ENCODE data around the gene DCP1A. TPM values are rescaled to one million over a fixed set of nuclear protein-coding genes. Genes with fewer than 3 reads are reported as not detected.

The DCP1A gene
- total RNA-seq (10 to 100 TPM; 16.2 to 19.3 (median 17.7) TPM), polyA plus RNA-seq (10 to 100 TPM in 1 of 3 donors, 1 to 10 TPM in 2; 4.8 to 11.1 (median 8.7) TPM)
- long read RNA-seq, donor 1, full-length matches to known transcripts, result 7 of 13 reads
- long read RNA-seq, donor 1, partial matches to known transcripts, result 2 of 13 reads
- long read RNA-seq, donor 1, other reads (novel, unspliced or antisense), result 4 of 13 reads
- long read RNA-seq, donor 2, full-length matches to known transcripts, result 5 of 15 reads
- long read RNA-seq, donor 2, partial matches to known transcripts, result 4 of 15 reads
- long read RNA-seq, donor 2, other reads (novel, unspliced or antisense), result 6 of 15 reads

DNA sequence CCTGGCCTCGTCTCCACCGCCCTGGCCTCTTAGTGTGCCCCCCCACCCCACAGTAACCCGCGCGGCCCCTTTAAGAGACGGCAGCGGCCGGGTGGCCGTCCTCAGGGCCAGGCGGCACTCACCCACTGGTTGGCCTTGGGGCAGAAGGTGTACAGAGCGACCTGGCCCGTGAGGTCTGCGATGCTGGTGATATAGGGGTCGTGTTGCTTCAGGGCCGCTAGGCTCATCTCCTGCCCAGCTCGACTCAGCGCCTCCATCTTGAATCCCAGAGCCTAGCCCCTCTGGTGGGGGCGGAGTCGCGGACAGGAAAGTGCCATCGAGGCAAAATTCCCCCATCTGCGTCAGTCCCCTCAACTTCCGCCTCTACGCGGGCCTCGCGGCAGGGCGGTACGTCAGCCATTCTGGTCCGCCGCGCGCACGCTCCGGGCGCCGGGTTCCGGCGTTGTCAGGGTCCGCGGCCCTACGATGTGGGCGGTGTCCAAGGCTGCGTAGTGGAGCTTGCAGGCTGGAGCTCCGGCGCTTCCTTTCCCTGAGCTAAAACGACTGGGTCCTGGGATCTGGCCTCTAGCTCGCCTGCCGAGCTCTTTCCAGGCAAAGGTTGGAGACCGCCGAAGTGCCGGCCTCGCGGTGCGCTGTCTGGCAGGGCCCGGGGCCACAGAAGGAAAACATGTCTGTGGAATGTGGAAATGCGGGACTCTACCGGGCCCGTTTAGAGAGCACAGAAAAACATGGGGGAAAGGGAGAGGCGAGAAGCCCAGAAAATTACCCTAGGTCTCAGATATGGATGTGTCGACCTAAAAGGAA lies at the start of gene DCP1A:
DCP1A (minus strand) TSS at position 283 of the 804 bp plus-strand sequence; CDS start at position 257, 26 bp downstream.
- peak; percentile 96 to 97 for DNase-seq
- Histone ChIP-seq H3K27ac (peak within 1 kb of the TSS; percentile 96), H3K4me3 (peak within 1 kb of the TSS; percentile 89), H3K27me3 (ENCODE audit: insufficient read depth in 3 of 3, low read length in 2 of 3) (no peaks in the 10 kb centered on the region), H3K9me3 (no peaks in the 10 kb centered on the region), H3K4me1 (peaks cover 23% of the 10 kb centered on the region), H3K36me3 (ENCODE audit: insufficient read depth in 1 of 2, low read depth in 1 of 2) (peaks cover 0 to 21% of the 10 kb centered on the region in 2 donors)
- intact Hi-C loops (cut with DNase I), result loop anchor here (2.0 to 10.0 kb wide), 3 partner anchors 27 to 547 kb away; partner anchors contain the start of gene SELENOK (in 2 of the 2)
- ATAC-seq, result peak; percentile 98 to 99 (median 98)
- WGBS, 3 donors, result 0 to 1% (median 0%) methylated on average over 58 to 61 of the region's 61 CpGs
- no peak for TF ChIP-seq CTCF (IDR thresholded peaks at IDR 0.05)

DNA sequence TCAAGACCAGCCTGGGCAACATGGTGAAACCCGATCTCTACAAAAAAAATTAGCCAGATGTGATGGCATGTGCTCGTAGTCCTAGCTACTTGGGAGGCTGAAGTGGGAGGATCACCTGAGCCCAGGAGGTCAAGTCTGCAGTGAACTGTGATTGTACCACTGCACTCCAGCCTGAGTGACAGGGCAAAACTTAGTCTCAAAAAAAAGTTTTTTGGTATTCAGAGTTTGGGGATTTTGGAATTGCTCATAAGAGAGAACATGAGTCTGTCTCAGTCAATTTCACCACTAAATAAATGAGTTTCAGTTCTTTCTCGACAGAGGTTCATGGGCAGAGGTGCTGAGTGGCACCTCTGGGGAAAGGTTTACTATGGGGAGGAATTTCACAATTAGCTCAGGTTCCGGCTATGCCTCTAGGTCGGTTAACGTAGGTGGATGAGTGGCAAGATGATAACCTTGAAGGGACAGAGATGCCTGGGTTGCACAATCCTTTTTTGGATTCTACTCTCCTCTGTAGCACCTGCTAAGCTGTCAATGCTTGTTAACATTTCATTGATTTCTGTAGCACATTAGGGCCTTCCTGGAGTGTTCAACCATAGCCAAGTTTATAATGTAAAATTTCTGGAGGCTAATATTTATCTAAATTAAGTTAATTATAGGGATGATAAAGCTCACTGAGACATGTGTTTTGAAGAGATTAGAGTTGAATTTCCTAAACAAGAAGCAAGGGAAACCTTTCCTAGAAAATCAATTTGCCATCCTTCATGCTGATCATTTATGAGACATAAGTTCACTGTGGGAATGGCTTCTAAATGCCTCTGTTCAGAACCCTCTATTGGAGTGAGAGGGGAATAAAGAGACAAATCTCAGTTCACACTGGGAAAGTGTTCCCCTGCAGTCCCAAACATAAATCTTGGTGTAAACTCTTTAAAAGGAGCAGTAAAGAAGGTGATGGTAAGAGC lies 37.4 kb upstream of the DCP1A start:
- Histone ChIP-seq H3K4me1 (no peaks in the 10 kb centered on the region), H3K27me3 (ENCODE audit: insufficient read depth in 3 of 3, low read length in 2 of 3) (peaks cover 0 to 7% (median 3%) of the 10 kb centered on the region in 3 donors), H3K9me3 (no peaks in the 10 kb centered on the region), H3K27ac (no peak overlapping the region), H3K4me3 (no peak overlapping the region), H3K36me3 (ENCODE audit: insufficient read depth in 1 of 2, low read depth in 1 of 2) (no peaks in the 10 kb centered on the region)
- 61 to 68% (median 63%) methylated on average over 6 of the region's 6 CpGs for WGBS, 3 donors
- intact Hi-C loops (cut with DNase I), result no loop called here
- no peak for DNase-seq
- ATAC-seq, result no peak
- no peak for TF ChIP-seq CTCF (IDR thresholded peaks at IDR 0.05)

- no peaks in the 10 kb centered on the region for H3K9me3 ChIP-seq
- DNase-seq (no peak), ATAC-seq (no peak)
- WGBS, 3 donors, result 89% methylated on average over 4 of the region's 4 CpGs
- H3K27me3 ChIP-seq (ENCODE audit: insufficient read depth in 3 of 3, low read length in 2 of 3), result peaks cover 0 to 5% (median 4%) of the 10 kb centered on the region in 3 donors
- no peak overlapping the region for H3K4me3 ChIP-seq
- no peaks in the 10 kb centered on the region for H3K36me3 ChIP-seq (ENCODE audit: insufficient read depth in 1 of 2, low read depth in 1 of 2)
- intact Hi-C loops (cut with DNase I), result no loop called here
- no peaks in the 10 kb centered on the region for H3K4me1 ChIP-seq
- no peak overlapping the region for H3K27ac ChIP-seq
- no peak for TF ChIP-seq CTCF (IDR thresholded peaks at IDR 0.05)
Measured at GRCh38 chr3:53382106-53382505, 34.8 kb upstream of the DCP1A start.

GRCh38 chr3:53380306-53380705 lies 33.0 kb upstream of the DCP1A start:
- Histone ChIP-seq H3K4me3 (no peak overlapping the region), H3K36me3 (ENCODE audit: insufficient read depth in 1 of 2, low read depth in 1 of 2) (no peaks in the 10 kb centered on the region), H3K27ac (no peak overlapping the region), H3K4me1 (no peaks in the 10 kb centered on the region), H3K9me3 (no peaks in the 10 kb centered on the region), H3K27me3 (ENCODE audit: insufficient read depth in 3 of 3, low read length in 2 of 3) (peaks cover 0 to 3% (median 0%) of the 10 kb centered on the region in 3 donors)
- intact Hi-C loops (cut with DNase I), result no loop called here
- no peak for TF ChIP-seq CTCF (IDR thresholded peaks at IDR 0.05)
- WGBS, 3 donors, result 52 to 63% (median 53%) methylated on average over 1 of the region's 1 CpG
- DNase-seq, result no peak
- no peak for ATAC-seq
